Measurements from ENCODE around the gene SAMD10.
"Not testable (repeated sequence)": the region's sequence is repeated elsewhere in the genome, so short reads cannot be mapped to it uniquely, and the experiment has no call there.

SAMD10 gene

GRCh38 chr20:63979557-63980316 lies at the start of gene SAMD10:
SAMD10 (minus strand) TSS chr20:63979642; CDS start chr20:63979467, 175 bp downstream.
- peak; percentile 92 for DNase-seq

- no peak for DNase-seq
Observed at GRCh38 chr20:64027981-64028685, 48.7 kb upstream of the SAMD10 start.

GRCh38 chr20:64025826-64026412 lies 46.5 kb upstream of the SAMD10 start:
- DNase-seq: no peak

- DNase-seq: no peak
Observed at GRCh38 chr20:64025101-64025825, 45.8 kb upstream of the SAMD10 start.

- DNase-seq: no peak
Observed at GRCh38 chr20:64024141-64024990, 44.9 kb upstream of the SAMD10 start.

GRCh38 chr20:64023361-64024140 lies 44.1 kb upstream of the SAMD10 start:
- no peak for DNase-seq

GRCh38 chr20:64022671-64023360 lies 43.4 kb upstream of the SAMD10 start:
- DNase-seq: no peak

GRCh38 chr20:64021124-64021975 lies 41.9 kb upstream of the SAMD10 start:
- DNase-seq: no peak

GRCh38 chr20:64015635-64016034 lies 36.2 kb upstream of the SAMD10 start:
- DNase-seq: no peak

DNA sequence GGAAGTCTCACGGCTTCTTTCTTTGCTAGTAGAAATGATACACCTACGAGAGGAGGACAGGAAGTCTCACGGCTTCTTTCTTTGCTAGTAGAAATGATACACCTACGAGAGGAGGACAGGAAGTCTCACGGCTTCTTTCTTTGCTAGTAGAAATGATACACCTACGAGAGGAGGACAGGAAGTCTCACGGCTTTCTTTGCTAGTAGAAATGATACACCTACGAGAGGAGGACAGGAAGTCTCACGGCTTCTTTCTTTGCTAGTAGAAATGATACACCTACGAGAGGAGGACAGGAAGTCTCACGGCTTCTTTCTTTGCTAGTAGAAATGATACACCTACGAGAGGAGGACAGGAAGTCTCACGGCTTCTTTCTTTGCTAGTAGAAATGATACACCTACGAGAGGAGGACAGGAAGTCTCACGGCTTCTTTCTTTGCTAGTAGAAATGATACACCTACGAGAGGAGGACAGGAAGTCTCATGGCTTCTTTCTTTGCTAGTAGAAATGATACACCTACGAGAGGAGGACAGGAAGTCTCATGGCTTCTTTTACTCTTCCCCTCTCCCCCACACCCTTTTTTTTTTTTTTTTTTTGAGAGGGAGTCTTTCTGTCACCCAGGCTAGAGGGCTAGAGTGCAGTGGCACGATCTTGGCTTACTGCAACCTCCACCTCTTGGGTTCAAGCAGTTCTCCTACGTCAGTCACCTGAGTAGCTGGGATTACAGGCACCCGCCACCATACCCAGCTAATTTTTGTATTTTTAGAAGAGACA lies 33.1 kb upstream of the SAMD10 start:
- DNase-seq: not testable (repeated sequence)

DNA sequence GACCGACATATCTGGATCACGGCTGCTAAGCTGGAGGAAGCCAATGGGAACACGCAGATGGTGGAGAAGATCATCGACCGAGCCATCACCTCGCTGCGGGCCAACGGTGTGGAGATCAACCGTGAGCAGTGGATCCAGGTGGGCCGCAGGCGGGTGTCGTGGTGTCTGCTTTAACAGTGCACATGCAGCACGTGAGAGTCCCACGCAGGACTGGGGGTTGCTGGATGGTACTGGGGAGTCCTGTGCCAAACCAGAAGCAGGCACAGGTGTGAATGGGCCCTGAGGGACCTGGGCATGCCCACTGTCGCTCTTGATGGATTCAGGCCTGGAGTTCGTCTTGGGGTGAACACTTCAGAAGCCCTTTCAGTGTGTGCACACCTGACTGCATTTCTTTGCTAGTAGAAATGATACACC lies 31.9 kb upstream of the SAMD10 start:
- DNase-seq: no peak

DNA sequence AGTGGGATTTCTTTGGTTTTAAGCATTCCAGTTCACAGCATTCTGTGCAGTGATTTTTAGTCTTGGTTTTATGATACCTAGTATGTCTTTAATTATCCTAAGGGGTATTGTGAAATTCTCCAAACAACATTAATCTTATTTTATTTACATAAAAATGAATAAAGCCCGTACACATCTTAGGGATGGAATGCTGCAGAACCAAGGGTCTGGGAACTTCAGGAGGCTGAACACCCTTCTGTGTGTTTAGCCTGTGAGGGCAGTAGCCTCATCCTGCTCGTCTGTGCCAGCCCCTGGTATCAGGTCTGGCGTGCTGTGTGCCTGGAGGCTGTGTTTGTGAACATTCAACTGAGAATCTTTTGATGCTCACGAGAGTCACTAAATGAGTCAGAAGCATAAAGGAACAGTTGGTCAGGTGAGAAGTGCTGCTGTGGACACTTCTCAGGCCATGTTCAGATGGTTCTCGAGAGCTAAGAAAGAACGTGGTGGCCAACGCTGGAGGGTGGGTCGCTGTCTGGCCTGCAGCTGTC lies 31.3 kb upstream of the SAMD10 start:
- DNase-seq: no peak

DNA sequence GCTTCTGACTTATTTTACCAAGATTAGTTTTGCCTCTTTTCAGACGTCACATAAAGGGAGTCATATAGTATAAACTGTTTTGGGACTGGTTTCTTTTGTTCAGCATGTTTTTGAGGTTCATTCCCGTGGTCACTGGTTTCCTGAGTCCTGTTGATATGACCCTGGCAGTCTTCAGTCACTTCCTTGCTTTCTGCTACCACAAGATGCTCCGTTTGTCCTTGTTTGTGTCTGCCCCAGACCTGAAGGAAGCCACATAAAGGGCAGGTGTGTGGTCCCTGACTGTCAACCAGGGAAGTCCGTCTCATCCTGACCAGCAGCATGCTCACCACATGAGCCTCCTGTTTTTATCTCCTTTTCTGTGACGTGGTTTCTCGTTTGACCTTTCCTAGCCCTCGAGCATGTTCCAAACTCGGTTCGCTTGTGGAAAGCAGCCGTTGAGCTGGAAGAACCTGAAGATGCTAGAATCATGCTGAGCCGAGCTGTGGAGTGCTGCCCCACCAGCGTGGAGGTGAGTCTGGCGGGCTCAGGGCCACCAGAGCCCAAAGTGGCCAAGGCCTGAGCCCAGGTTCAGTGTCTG lies 30.5 kb upstream of the SAMD10 start:
- DNase-seq: no peak

DNA sequence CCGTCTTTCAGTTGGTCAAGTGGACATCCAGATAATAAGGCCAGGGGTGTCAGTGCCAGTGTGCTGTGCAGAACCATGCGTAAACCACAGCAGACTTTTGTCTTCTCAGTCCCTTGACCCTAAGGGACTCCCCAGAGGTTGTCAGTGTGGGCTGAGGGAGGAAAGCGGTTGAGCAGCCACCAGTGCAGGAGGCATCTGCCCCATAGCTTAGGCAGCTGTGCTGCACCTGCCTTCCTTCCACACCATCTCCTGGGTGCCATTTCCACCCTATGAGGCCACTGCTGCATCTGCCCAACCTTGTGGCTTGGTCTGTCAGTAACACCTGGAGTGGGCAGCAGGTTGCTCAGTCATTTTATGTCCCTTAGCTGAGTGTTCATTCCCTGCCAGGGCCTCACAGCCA lies 27.5 kb upstream of the SAMD10 start:
- peak; percentile 19 for DNase-seq

DNA sequence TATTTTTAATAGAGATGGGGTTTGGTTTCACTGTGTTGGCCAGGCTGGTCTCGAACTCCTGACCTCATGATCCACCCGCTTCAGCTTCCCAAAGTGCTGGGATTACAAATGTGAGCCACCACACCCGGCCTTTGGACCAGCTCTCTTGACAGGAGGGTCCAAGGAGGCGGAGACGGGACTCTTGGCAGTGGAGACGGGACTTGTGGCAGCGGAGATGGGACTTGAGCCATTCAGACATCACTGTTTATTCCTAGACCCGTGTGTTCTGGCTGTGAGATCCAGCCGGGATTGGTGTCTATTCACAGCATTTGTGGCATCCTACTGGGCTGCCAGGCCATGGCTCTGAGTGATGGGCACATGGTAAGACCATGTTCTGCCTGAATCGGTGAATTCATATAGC lies 27.0 kb upstream of the SAMD10 start:
- DNase-seq: no peak

DNA sequence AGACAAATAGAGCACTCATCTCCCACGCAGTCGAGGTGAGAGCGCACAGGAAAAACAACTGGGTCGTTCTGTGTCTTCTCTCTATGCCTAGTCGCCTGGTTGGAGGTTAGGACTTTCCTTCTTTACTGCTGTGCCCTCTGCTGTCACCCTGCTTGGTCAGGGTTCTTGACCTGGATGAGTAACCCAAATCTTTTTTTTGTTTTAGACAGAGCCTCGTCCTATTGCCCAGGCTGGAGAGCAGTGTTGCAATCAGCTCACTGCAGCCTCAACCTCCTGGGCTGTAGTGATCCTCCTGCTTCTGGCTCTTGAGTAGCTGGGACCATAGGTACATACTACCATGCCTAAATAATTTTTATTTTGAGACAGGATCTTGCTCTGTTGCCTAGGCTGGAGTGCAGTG lies 26.0 kb upstream of the SAMD10 start:
- no peak for DNase-seq

DNA sequence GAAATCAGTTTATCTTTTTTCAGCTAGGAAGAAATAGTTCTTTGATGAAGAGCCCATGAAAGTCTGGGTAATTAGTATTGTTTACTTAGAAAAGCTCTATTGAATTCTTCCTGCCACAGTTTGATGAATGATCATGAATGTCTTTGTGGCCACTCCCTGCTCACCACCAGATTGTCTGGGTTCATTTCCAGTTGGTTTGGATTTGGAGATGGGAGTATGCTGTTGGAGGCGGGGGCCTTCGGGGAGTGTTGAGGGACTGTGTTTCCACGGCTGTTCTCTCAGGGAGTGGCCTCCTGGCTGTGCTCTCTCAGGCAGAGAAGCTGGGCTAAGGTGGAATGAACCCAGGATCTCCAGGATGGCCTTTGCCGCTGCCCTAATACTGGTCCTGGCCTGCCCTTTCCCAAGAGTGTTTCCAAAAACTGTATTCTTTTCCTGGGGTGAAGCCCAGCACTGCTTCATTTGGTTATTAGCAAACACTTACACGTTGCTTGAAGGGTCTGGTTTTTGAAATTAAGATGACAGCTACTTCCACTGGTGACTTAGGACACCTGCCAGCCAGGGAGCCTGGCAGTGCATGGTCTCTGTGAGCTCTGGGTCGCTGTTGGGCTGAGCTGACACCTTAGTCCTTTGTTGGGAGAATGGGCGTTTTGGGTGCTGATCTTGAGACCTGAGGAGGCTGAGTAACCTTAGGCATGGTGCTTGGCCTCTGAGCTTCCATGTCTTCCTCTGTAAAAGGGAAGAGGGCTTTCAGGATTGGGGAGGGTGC lies 24.7 kb upstream of the SAMD10 start:
- no peak for DNase-seq

DNA sequence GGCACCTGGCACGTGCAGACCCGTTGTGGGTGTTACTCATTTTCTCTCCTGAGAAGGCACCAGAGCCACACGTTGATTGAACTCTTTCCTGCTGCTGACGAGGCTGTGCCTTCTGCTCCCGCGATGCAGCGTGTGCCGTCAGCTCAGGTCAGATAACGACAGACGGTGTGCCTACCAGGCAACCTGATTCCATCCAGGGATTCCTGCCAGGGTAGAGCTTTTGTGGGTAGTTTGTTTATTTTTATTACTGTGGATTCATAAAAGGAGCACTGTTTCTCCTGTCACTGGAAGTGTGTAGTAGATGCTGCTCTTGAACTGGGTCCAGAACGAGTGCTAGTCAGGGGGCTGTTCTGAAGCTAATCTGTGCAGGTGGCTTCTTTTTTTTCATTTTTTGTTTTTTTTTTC lies 22.2 kb upstream of the SAMD10 start:
- DNase-seq: peak; percentile 100

Measured in NCI-H2171 treated with DMSO at 0.1 percent for 48 hours (cell line).